ENCODE measurements around the gene CACNA1C. TPM values are rescaled to one million over a fixed set of nuclear protein-coding genes. Genes with fewer than 3 reads are reported as not detected.

Gene CACNA1C
- total RNA-seq, 2 donors from 2014 or later, result 8.1 to 18.2 TPM

DNA sequence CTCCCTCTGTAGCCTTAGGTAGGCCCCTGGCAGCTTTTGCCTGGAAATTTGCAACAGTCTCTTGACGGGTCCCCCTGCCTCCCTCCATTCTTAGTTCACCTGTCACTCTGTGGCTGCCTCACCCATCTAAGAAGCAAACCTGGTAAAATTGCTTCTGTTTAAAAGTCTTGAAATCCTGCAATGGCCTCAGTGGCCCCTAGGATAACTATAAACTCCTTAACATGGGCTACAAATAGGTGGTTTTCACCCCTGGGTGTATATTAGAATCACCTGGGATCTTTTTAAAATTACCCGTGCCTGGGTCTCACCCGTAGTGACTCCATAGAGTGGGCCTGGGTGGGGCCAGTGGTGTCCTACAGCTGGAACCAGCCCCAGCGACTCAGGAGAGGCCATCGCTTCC lies 332.7 kb downstream of the CACNA1C start:
- no peaks in the 10 kb centered on the region for H3K36me3 ChIP-seq
- no peaks in the 10 kb centered on the region for H3K27me3 ChIP-seq (replicated peaks; ENCODE audit: insufficient read depth)
- intact Hi-C loops (cut with DNase I), result loop anchor here (2.0 to 10.0 kb wide), 2 partner anchors 101 to 331 kb away; partner anchors contain the start of gene CACNA1C
- 85% methylated on average over 5 of the region's 5 CpGs for WGBS
- no peaks in the 10 kb centered on the region for H3K9me3 ChIP-seq
- no peak overlapping the region for H3K4me3 ChIP-seq
- DNase-seq (ENCODE audit: low spot score), result no peak
- no peak for TF ChIP-seq CTCF (IDR thresholded peaks at IDR 0.05)
- TF ChIP-seq POLR2AphosphoS5 (IDR thresholded peaks at IDR 0.05), result no peak
- no peak for TF ChIP-seq POLR2A (IDR thresholded peaks at IDR 0.05)
- H3K27ac ChIP-seq, result peak overlapping the region; percentile 37 to 53
- H3K4me1 ChIP-seq (replicated peaks), result no peaks in the 10 kb centered on the region

- TF ChIP-seq POLR2AphosphoS5 (IDR thresholded peaks at IDR 0.05) (no peak), CTCF (IDR thresholded peaks at IDR 0.05) (no peak), POLR2A (IDR thresholded peaks at IDR 0.05) (no peak)
- Histone ChIP-seq H3K27ac (no peak overlapping the region), H3K36me3 (no peaks in the 10 kb centered on the region), H3K27me3 (replicated peaks; ENCODE audit: insufficient read depth) (no peaks in the 10 kb centered on the region), H3K9me3 (no peaks in the 10 kb centered on the region), H3K4me1 (replicated peaks) (no peaks in the 10 kb centered on the region), H3K4me3 (no peak overlapping the region)
- DNase-seq (ENCODE audit: low spot score), result no peak
- intact Hi-C loops (cut with DNase I), result loop anchor here (10.0 kb wide), 1 partner anchor 332 kb away; the partner anchor contains the start of gene CACNA1C
- 68% methylated on average over 3 of the region's 3 CpGs for WGBS
Measured at GRCh38 chr12:2386566-2386965, 333.8 kb downstream of the CACNA1C start.

- H3K4me1 ChIP-seq (replicated peaks), result no peaks in the 10 kb centered on the region
- intact Hi-C loops (cut with DNase I), result loop anchor here (10.0 kb wide), 1 partner anchor 332 kb away; the partner anchor contains the start of gene CACNA1C
- H3K27ac ChIP-seq, result no peak overlapping the region
- H3K27me3 ChIP-seq (replicated peaks; ENCODE audit: insufficient read depth), result no peaks in the 10 kb centered on the region
- H3K4me3 ChIP-seq, result no peak overlapping the region
- H3K9me3 ChIP-seq, result no peaks in the 10 kb centered on the region
- 91% methylated on average over 12 of the region's 12 CpGs for WGBS
- DNase-seq (ENCODE audit: low spot score), result no peak
- no peak for TF ChIP-seq POLR2A (IDR thresholded peaks at IDR 0.05)
- TF ChIP-seq POLR2AphosphoS5 (IDR thresholded peaks at IDR 0.05), result no peak
- no peak for TF ChIP-seq CTCF (IDR thresholded peaks at IDR 0.05)
- H3K36me3 ChIP-seq, result no peaks in the 10 kb centered on the region
Measured at GRCh38 chr12:2387103-2387834, 334.5 kb downstream of the CACNA1C start.

GRCh38 chr12:2389079-2389790 lies 336.4 kb downstream of the CACNA1C start:
- no peak for TF ChIP-seq POLR2AphosphoS5 (IDR thresholded peaks at IDR 0.05)
- no peak overlapping the region for H3K27ac ChIP-seq
- intact Hi-C loops (cut with DNase I), result loop anchor here (10.0 kb wide), 1 partner anchor 334 kb away; the partner anchor contains the start of gene CACNA1C
- H3K27me3 ChIP-seq (replicated peaks; ENCODE audit: insufficient read depth), result no peaks in the 10 kb centered on the region
- H3K4me3 ChIP-seq, result no peak overlapping the region
- H3K36me3 ChIP-seq, result no peaks in the 10 kb centered on the region
- 78% methylated on average over 5 of the region's 5 CpGs for WGBS
- H3K4me1 ChIP-seq (replicated peaks), result no peaks in the 10 kb centered on the region
- no peaks in the 10 kb centered on the region for H3K9me3 ChIP-seq
- DNase-seq (ENCODE audit: low spot score), result no peak

DNA sequence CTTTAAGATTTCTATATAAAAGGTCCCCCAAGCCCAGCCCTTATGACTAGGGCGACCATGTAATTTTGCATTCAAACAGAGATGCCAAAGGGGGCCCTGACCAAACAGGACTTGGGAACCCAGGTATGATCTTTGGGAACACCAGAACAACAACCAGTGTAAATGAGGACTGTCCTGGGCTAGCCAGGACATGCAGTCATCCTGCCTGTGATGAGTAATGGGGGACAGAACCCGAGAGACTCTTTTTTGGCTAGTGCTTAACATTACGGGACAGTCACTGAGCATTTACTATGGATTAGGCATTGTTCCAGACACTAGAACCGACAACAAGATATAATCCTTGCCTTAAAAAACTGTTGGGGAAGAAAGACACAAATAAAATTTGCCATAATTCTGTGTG lies 337.3 kb downstream of the CACNA1C start:
- Histone ChIP-seq H3K9me3 (no peaks in the 10 kb centered on the region), H3K27me3 (replicated peaks; ENCODE audit: insufficient read depth) (no peaks in the 10 kb centered on the region), H3K36me3 (no peaks in the 10 kb centered on the region), H3K4me3 (no peak overlapping the region), H3K4me1 (replicated peaks) (no peaks in the 10 kb centered on the region), H3K27ac (no peak overlapping the region)
- TF ChIP-seq POLR2A (IDR thresholded peaks at IDR 0.05) (no peak), CTCF (IDR thresholded peaks at IDR 0.05) (no peak), POLR2AphosphoS5 (IDR thresholded peaks at IDR 0.05) (no peak)
- 39% methylated on average over 4 of the region's 4 CpGs for WGBS
- intact Hi-C loops (cut with DNase I), result loop anchor here (10.0 kb wide), 1 partner anchor 215 kb away; no protein-coding TSS in a partner anchor
- no peak for DNase-seq (ENCODE audit: low spot score)
